Nephron (organoid): ENCODE data around the gene MEMO1.

ENCODE experiments used
- H3K27ac Mint-ChIP-seq, 3 experiments: 2 replicates each; pipeline ENCODE4 v1.8.0; 2020; ENCODE audit warnings: mixed read lengths in 3 of 3, mild to moderate bottlenecking in 2 of 3, moderate library complexity in 1 of 3
- H3K27me3 Mint-ChIP-seq: 2 replicates; pipeline ENCODE4 v1.8.0; 2021; ENCODE audit warnings: low read depth, mild to moderate bottlenecking, moderate library complexity, mixed read lengths
- H3K36me3 Mint-ChIP-seq: 2 replicates; pipeline ENCODE4 v1.8.0; 2020; ENCODE audit warnings: low read depth, mixed read lengths
- H3K4me1 Mint-ChIP-seq: 2 replicates; pipeline ENCODE4 v1.8.0; 2020; ENCODE audit warnings: mixed read lengths
- H3K4me3 Mint-ChIP-seq, 3 experiments: 2 replicates each; pipeline ENCODE4 v1.8.0; 2020; ENCODE audit warnings: mild to moderate bottlenecking in 3 of 3, mixed read lengths in 3 of 3, moderate library complexity in 2 of 3
- H3K9me3 Mint-ChIP-seq: 2 replicates; pipeline ENCODE4 v1.8.0; 2020; ENCODE audit warnings: mixed read lengths
- TF ChIP-seq, protein P1 (sequence below), 3 experiments: fragments of 200-600 bp; sonication (generic); IDR thresholded peaks; one replicate each; pipeline ENCODE4 v1.5.0; 2021; ENCODE audit warnings: antibody characterized with exemption in 3 of 3; ENCODE audit not compliant: unreplicated experiment in 3 of 3

Gene MEMO1

DNA sequence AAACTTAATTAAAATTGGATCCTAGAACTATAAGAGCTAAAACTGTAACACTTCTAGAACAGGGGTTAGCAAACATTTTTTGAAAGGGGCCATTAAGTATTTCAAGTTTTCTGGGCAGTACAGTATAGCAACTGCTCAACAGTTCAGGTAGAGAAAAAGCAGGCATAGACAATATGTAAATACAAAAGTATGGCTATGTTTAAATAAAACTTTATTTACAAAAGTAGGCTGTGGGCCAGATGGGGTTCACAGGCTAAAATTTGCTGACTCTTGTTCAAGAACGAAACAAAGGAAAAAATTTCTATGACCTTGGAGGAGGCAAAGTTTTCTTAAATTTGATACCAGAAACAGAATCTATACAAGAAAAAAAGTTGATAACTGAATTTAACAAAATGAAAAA, 114.5 kb downstream of the MEMO1 start:
- H3K27ac Mint-ChIP-seq: no peak overlapping the region
- peaks cover 44% of the 10 kb centered on the region for H3K9me3 Mint-ChIP-seq
- H3K36me3 Mint-ChIP-seq: peaks cover 81% of the 10 kb centered on the region
- H3K27me3 Mint-ChIP-seq: no peaks in the 10 kb centered on the region
- TF ChIP-seq, protein P1, sequence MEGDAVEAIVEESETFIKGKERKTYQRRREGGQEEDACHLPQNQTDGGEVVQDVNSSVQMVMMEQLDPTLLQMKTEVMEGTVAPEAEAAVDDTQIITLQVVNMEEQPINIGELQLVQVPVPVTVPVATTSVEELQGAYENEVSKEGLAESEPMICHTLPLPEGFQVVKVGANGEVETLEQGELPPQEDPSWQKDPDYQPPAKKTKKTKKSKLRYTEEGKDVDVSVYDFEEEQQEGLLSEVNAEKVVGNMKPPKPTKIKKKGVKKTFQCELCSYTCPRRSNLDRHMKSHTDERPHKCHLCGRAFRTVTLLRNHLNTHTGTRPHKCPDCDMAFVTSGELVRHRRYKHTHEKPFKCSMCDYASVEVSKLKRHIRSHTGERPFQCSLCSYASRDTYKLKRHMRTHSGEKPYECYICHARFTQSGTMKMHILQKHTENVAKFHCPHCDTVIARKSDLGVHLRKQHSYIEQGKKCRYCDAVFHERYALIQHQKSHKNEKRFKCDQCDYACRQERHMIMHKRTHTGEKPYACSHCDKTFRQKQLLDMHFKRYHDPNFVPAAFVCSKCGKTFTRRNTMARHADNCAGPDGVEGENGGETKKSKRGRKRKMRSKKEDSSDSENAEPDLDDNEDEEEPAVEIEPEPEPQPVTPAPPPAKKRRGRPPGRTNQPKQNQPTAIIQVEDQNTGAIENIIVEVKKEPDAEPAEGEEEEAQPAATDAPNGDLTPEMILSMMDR (IDR thresholded peaks at IDR 0.05; ENCODE audit: unreplicated experiment in 3 of 3): no peak
- peaks cover 5% of the 10 kb centered on the region for H3K4me1 Mint-ChIP-seq
- no peak overlapping the region for H3K4me3 Mint-ChIP-seq

DNA sequence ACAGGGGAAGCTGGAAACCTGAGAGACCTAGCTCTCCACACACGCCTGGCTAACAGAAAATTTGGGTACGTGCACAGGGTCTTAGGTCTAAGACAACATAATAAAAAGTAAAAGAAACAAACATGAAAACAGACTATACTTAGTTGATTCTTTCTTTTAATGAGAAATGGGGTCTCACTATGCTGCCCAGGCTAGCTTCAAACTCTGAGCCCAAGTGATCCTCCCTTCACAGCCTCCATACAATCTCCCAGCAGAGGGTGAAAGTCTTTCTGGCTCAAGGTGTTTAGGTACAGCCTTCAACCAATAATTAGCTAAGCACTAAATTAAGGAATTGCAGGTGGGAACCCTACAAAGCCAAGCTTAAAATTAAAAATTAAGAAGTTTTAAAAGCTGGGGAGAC, 116.2 kb downstream of the MEMO1 start:
- peaks cover 36% of the 10 kb centered on the region for H3K9me3 Mint-ChIP-seq
- peaks cover 5% of the 10 kb centered on the region for H3K4me1 Mint-ChIP-seq
- no peaks in the 10 kb centered on the region for H3K27me3 Mint-ChIP-seq
- no peak overlapping the region for H3K27ac Mint-ChIP-seq
- H3K4me3 Mint-ChIP-seq: no peak overlapping the region
- TF ChIP-seq, protein P1 (IDR thresholded peaks at IDR 0.05; ENCODE audit: unreplicated experiment in 3 of 3): no peak
- peaks cover 66% of the 10 kb centered on the region for H3K36me3 Mint-ChIP-seq

DNA sequence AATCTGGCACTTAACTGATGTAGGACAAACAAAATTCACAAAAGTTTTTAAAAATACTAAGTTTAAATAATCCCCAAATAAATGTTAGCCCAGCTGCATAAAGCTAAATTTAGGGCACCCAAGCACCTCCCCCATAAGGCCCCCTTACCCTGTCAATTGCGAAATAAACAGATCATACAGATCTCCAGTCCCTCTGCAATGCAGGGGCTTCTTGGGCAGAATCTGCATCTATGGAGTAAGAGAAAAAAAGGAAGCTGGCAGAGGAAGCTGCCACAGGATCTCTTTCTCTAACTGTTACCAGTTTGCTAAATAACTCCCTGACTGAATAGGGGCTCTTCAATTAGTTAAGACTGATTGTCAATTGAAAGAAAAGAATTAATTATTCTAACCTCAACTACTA, 117.7 kb downstream of the MEMO1 start:
- H3K4me3 Mint-ChIP-seq: no peak overlapping the region
- H3K4me1 Mint-ChIP-seq: peaks cover 5% of the 10 kb centered on the region
- H3K27ac Mint-ChIP-seq: no peak overlapping the region
- TF ChIP-seq, protein P1 (IDR thresholded peaks at IDR 0.05; ENCODE audit: unreplicated experiment in 3 of 3): no peak
- no peaks in the 10 kb centered on the region for H3K27me3 Mint-ChIP-seq
- peaks cover 21% of the 10 kb centered on the region for H3K9me3 Mint-ChIP-seq
- H3K36me3 Mint-ChIP-seq: peaks cover 50% of the 10 kb centered on the region

DNA sequence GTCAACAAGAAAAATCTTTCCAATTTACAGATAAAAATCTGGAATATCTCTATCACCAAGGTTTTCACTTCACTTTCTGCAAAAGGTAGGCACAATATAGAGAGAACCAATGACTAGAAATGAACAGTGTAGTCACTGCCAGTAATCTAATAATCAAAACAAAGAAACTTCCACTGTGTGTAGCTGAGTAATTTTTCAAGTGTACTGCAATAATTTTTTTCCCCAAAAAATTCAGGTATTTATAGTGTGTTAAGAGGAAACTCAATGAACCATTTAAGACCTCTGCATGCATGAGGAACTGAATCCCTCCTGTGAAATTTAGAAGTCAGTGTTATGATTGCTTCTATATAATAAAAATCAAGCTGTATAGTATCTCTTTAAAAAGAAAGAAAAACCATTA, 121.8 kb downstream of the MEMO1 start:
- Mint-ChIP-seq H3K27ac (no peak overlapping the region), H3K4me1 (peaks cover 4% of the 10 kb centered on the region), H3K4me3 (no peak overlapping the region), H3K36me3 (peaks cover 16% of the 10 kb centered on the region), H3K27me3 (no peaks in the 10 kb centered on the region), H3K9me3 (no peaks in the 10 kb centered on the region)
- TF ChIP-seq, protein P1 (IDR thresholded peaks at IDR 0.05; ENCODE audit: unreplicated experiment in 3 of 3): no peak

DNA sequence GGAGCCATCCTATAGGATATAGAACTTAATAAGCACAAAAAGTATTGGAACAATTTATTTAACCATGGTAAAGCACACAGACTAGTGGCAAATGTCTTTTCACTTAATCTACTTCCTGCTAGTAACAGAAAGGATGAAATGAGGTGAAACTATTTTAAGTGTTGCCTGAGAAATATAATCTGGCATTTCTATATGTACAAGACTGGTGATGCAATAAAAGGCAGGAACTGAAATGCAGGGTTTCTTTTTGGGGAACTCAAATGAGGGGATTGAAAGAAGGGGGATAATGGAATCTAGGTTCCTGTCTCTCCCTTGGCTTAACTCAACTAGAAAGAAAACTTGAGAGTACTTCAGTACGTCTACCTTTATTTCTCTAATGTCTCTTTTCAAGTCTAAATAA, 122.3 kb downstream of the MEMO1 start:
- Mint-ChIP-seq H3K4me3 (no peak overlapping the region), H3K36me3 (peaks cover 12% of the 10 kb centered on the region), H3K27ac (no peak overlapping the region), H3K9me3 (no peaks in the 10 kb centered on the region), H3K27me3 (no peaks in the 10 kb centered on the region), H3K4me1 (no peaks in the 10 kb centered on the region)
- TF ChIP-seq, protein P1 (IDR thresholded peaks at IDR 0.05; ENCODE audit: unreplicated experiment in 3 of 3): no peak

DNA sequence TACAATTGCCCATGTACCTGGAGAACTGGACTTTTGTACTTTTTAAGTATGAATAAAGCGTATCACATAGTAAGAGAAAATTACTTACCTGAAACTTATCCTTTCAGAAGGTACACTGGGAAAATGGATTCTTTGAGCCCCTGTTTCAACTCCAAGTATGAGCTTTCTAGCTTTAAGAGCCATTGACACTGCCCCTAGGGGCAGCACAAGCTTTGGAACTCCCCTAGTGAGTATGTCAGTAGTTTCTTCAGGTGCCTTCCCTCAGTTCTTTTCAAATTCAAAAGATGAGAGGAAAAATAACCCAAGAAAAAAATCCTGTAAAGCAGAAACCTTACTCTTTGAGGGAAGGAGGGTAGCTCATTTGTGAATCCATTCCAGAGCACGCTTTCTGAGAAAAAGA, 124.1 kb downstream of the MEMO1 start:
- TF ChIP-seq, protein P1 (IDR thresholded peaks at IDR 0.05; ENCODE audit: unreplicated experiment in 3 of 3): peak in 2 of 3 experiments; percentile 24 to 31
- Mint-ChIP-seq H3K9me3 (no peaks in the 10 kb centered on the region), H3K27ac (no peak overlapping the region), H3K4me3 (no peak overlapping the region), H3K4me1 (no peaks in the 10 kb centered on the region), H3K36me3 (peaks cover 2% of the 10 kb centered on the region), H3K27me3 (no peaks in the 10 kb centered on the region)
